ENCODE results near the gene HLA-DRA.

- TF ChIP-seq RCOR1 (IDR thresholded peaks at IDR 0.05; ENCODE audit: insufficient replicate concordance, low read length) (no peak), CTCF (conservative IDR thresholded peaks at IDR 0.05; ENCODE audit: low read depth, low read length) (no peak), RAD21 (IDR thresholded peaks at IDR 0.05; ENCODE audit: low read length) (no peak), POLR2A (IDR thresholded peaks at IDR 0.05; ENCODE audit: low read depth, low read length) (no peak), BHLHE40 (IDR thresholded peaks at IDR 0.05; ENCODE audit: low read depth, low read length) (no peak), USF2 (IDR thresholded peaks at IDR 0.05; ENCODE audit: low read depth, low read length) (no peak), FOS (IDR thresholded peaks at IDR 0.05; ENCODE audit: low read depth, low read length) (no peak)
Measured at GRCh38 chr6:32491700-32492099, 52.0 kb downstream of the HLA-DRA start.
